HL-60 (cell line): ENCODE measurements around the gene RER1.

Source experiments
- DNase-seq, 2 experiments: peaks; one replicate each; pipeline ENCODE4 v3.0.0-alpha.2; 2010 to 2020; ENCODE audit warnings: low read depth in 1 of 2, low spot score in 1 of 2
- H3K27ac ChIP-seq: fragments of 250-450 bp; sonication (Bioruptor Pico); replicated peaks from 2 replicates; pipeline ENCODE4 v1.5.1; 2020; ENCODE audit warnings: mild to moderate bottlenecking, moderate library complexity
- H3K27me3 ChIP-seq: fragments of 250-450 bp; sonication (Bioruptor Pico); 2 replicates; pipeline ENCODE4 v1.5.1; 2021; ENCODE audit warnings: mild to moderate bottlenecking, moderate library complexity; ENCODE audit not compliant: insufficient read depth, poor library complexity, severe bottlenecking
- H3K4me3 ChIP-seq: replicated peaks from 2 replicates; pipeline ENCODE4 v1.5.1; 2011; ENCODE audit warnings: mild to moderate bottlenecking, control low read depth, low read length; ENCODE audit not compliant: insufficient read depth
- GABPA ChIP-seq: IDR thresholded peaks from 2 replicates; pipeline ENCODE4 v1.6.1; 2012; ENCODE audit warnings: low read depth
- POLR2AphosphoS5 ChIP-seq: IDR thresholded peaks from 2 replicates; pipeline ENCODE4 v1.6.1; 2012; ENCODE audit warnings: low read depth
- REST ChIP-seq: IDR thresholded peaks from 2 replicates; pipeline ENCODE4 v1.6.1; 2012; ENCODE audit warnings: low read depth; ENCODE audit not compliant: insufficient replicate concordance
- SPI1 ChIP-seq: IDR thresholded peaks from 2 replicates; pipeline ENCODE4 v1.6.1; 2012; ENCODE audit warnings: low read depth, mild to moderate bottlenecking, borderline replicate concordance
- TF ChIP-seq, protein P1 (sequence below): IDR thresholded peaks from one replicate; pipeline ENCODE4 v1.5.1; 2011; ENCODE audit warnings: low read length, control low read depth, inconsistent platforms; ENCODE audit not compliant: insufficient read depth

The RER1 gene

DNA sequence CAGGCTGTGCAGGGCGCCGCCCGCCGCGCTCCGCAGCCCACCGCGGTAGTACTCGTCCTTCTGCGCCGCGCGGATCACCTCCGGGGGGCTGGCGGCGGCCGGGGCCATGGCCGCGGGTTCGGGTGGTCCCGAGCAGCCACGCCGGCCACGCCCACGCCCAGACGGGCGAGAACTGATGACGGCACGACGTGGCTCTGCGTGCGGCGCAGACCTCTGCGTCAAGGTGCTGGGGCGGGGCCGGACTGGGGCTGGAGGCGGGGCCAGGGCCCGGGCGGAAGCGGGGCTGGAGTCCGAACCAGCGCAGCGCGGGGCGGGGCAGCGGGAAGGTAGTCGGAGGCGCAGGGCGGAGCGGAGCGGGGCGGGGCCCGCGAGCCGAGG lies 20.7 kb downstream of the RER1 start, which contains the start of gene PEX10:
Gene PEX10 (minus strand): TSS at position 170 of the 378 bp plus-strand sequence. CDS start 62 bp downstream, at position 108.
- H3K27ac ChIP-seq, result peak within 1 kb of the TSS; percentile 88
- peak within 1 kb of the TSS; percentile 97 for H3K4me3 ChIP-seq
- TF ChIP-seq SPI1 (peak; percentile 30; the same call in 1 of the 2 replicates), REST (no peak), POLR2AphosphoS5 (peak; percentile 15; the same call in 1 of the 2 replicates)
- H3K27me3 ChIP-seq, result peaks cover 21% of the 10 kb centered on the region
- peak; percentile 93 to 97 for DNase-seq

DNA sequence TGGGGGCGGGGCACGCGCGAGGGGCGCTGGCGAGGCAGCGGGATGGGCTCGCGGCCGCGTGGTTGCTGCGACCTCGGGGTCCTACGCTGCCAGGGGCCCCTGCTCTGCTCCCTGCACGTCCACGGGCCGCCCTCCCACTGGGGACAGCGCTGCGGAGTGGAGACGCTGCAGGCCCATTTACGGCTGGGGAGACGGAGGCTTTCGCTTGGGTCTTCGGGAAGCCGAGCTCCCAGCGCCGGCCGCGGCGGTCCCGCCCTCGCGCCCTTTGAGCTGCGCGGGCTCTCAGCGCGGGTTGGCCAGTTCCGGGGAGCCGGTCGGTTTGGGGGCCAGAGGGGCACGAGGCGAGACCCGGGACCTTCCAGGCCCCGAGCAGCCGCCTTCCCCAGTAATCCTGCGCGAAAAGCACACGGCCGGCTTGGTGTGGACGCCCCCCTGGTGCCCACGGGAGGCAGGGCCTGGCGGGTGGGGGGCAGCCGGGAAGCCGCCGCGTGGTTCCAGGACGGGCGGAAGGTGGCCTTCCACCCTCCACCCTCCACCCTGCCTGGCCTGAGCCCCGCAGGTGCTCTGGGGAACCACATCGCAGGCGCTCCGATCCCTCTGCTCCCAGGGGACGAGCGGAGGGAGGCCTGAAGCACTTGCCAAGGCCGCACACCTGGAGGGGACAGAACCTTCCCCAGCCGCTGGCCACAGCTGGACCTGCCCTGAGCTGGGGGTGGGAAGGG lies 21.3 kb downstream of the RER1 start:
- TF ChIP-seq POLR2AphosphoS5 (peak; percentile 46; the same call in 1 of the 2 replicates), SPI1 (no peak)
- DNase-seq, result peak; percentile 30 to 57
- Histone ChIP-seq H3K4me3 (peak overlapping the region; percentile 77), H3K27me3 (peaks cover 26% of the 10 kb centered on the region), H3K27ac (peak overlapping the region; percentile 88)

GRCh38 chr1:2413495-2414296 lies 22.1 kb downstream of the RER1 start:
- TF ChIP-seq GABPA, result no peak
- no peak; the same call in 1 of the 2 replicates for TF ChIP-seq POLR2AphosphoS5
- TF ChIP-seq SPI1, result no peak
- Histone ChIP-seq H3K4me3 (peak overlapping the region; percentile 77), H3K27me3 (peaks cover 32% of the 10 kb centered on the region), H3K27ac (peak overlapping the region; percentile 88)
- peak; percentile 22 to 48 for DNase-seq

GRCh38 chr1:2414297-2414958 lies 22.8 kb downstream of the RER1 start:
- no peak overlapping the region for H3K27ac ChIP-seq
- DNase-seq, result peak in 1 of 2 experiments; percentile 69
- H3K27me3 ChIP-seq, result peaks cover 37% of the 10 kb centered on the region
- TF ChIP-seq REST (no peak), POLR2AphosphoS5 (no peak), GABPA (no peak), SPI1 (no peak)
- TF ChIP-seq, protein P1, sequence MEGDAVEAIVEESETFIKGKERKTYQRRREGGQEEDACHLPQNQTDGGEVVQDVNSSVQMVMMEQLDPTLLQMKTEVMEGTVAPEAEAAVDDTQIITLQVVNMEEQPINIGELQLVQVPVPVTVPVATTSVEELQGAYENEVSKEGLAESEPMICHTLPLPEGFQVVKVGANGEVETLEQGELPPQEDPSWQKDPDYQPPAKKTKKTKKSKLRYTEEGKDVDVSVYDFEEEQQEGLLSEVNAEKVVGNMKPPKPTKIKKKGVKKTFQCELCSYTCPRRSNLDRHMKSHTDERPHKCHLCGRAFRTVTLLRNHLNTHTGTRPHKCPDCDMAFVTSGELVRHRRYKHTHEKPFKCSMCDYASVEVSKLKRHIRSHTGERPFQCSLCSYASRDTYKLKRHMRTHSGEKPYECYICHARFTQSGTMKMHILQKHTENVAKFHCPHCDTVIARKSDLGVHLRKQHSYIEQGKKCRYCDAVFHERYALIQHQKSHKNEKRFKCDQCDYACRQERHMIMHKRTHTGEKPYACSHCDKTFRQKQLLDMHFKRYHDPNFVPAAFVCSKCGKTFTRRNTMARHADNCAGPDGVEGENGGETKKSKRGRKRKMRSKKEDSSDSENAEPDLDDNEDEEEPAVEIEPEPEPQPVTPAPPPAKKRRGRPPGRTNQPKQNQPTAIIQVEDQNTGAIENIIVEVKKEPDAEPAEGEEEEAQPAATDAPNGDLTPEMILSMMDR, result peak; percentile 45
- no peak overlapping the region for H3K4me3 ChIP-seq
